Measurements from ENCODE around the gene SNRNP48. TPM values are rescaled to one million over a fixed set of nuclear protein-coding genes. Genes with fewer than 3 reads are reported as not detected.

The SNRNP48 gene
- total RNA-seq, 2 experiments from 2014 or later: 14.3 to 15.1 TPM

DNA sequence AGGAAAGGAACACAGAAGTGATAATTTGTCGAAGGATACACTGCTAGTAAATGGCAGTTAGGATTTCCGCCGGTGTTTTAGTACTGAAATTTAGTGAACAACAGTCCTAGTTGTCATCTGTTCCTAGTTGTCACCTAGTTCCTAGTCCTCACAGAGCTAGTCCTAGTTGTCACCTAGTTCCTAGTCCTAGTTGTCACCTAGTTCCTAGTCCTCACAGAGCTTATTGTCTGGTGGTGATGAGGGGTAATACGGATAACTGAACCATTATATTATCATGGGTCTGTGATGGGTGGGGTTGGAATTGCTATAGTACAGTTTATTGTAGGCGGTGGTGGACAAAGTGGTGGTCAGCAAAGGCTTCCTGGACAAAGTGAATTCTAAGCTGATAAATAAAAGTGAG lies 1.8 kb downstream of the SNRNP48 start:
- CTCF ChIA-PET: interaction anchor here (0.9 kb wide), 1 partner anchor 316 kb away, joined by 3 read pairs; no protein-coding TSS in a partner anchor

DNA sequence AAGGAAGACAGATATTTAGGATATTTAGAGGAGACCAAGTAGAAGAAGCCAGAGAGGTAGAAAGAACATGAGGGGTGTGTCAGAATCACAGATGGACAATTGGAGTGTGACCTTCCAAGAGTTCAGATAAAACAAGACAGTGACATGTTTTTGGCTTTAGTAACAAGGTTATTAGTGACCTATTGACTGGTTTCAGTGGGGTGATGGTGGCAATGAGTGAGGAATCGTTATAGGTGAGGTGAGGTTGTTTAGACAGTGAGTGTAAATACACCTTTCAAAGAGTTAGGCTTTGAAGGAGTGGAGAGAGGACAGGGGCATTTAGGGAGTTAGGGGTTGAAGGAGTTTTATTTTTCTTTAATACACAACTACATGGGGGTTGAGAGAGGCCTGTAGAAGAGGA lies 3.2 kb downstream of the SNRNP48 start:
- ATAC-seq (no peak), DNase-seq (no peak)
- Mint-ChIP-seq H3K27me3 (no peaks in the 10 kb centered on the region), H3K27ac (no peak overlapping the region), H3K36me3 (peaks cover 25% of the 10 kb centered on the region), H3K9me3 (ENCODE audit: low read depth) (no peaks in the 10 kb centered on the region), H3K4me3 (no peak overlapping the region), H3K4me1 (peaks cover 33% of the 10 kb centered on the region)
- CTCF ChIA-PET: no interaction called here

More for the DNA sequence above, 1.8 kb downstream of the SNRNP48 start:
- DNase-seq (no peak), ATAC-seq (no peak)
- peaks cover 23% of the 10 kb centered on the region for H3K36me3 Mint-ChIP-seq
- H3K4me3 Mint-ChIP-seq: peak overlapping the region; percentile 95
- H3K4me1 Mint-ChIP-seq: peaks cover 33% of the 10 kb centered on the region
- H3K27ac Mint-ChIP-seq: no peak overlapping the region
- no peaks in the 10 kb centered on the region for H3K9me3 Mint-ChIP-seq (ENCODE audit: low read depth)
- H3K27me3 Mint-ChIP-seq: no peaks in the 10 kb centered on the region

DNA sequence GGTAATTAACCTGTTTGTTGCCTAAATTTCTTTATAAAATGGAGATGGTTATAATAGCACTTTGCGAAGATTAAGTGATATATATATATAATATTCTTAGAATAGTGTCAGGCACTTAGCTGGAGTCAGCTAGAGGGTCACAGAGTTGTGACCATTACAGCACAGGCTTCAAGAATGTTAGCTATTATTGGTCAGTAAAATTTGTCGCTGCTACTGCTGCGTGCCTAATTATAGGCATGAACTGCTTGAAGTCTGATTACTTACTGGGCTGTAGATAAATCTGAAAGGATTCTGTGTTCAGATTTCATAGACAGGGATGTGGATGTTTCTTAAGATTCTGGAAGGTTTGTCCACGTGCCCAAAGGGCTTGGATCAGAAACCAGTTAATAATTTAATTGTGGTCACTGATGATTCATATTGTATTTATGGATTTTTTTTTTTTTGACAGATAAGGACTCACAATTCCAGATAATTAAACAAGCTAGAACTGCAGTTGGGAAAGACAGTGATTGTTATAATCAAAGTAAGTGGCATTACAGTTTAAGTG lies 4.7 kb downstream of the SNRNP48 start:
- DNase-seq: no peak
- peaks cover 32% of the 10 kb centered on the region for H3K36me3 Mint-ChIP-seq
- ATAC-seq: no peak
- CTCF ChIA-PET: no interaction called here
- H3K4me1 Mint-ChIP-seq: peaks cover 27% of the 10 kb centered on the region
- H3K27me3 Mint-ChIP-seq: no peaks in the 10 kb centered on the region
- H3K9me3 Mint-ChIP-seq (ENCODE audit: low read depth): no peaks in the 10 kb centered on the region
- H3K4me3 Mint-ChIP-seq: no peak overlapping the region
- H3K27ac Mint-ChIP-seq: no peak overlapping the region

DNA sequence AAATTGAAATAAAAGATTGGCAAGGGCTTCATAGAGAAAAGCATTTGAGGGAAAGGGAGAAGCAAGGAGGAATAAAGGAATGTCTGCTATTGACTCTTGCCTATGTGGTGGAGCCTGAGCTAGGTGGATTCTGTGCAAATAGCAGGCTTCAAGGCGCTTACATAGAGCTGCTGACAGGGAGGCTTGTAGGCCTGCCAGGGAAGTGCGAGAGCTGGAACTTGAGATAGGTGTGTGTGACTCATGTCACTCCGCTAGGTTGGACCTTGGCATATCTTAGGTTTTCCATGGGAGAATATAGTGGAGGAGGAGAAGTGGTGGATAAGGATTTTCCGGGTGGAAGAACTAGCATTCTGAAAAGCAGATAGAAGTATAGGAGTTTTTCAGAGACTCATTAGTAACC lies 14.0 kb downstream of the SNRNP48 start:
- Mint-ChIP-seq H3K9me3 (ENCODE audit: low read depth) (no peaks in the 10 kb centered on the region), H3K27ac (no peak overlapping the region), H3K4me3 (no peak overlapping the region), H3K36me3 (peaks cover 50% of the 10 kb centered on the region), H3K27me3 (no peaks in the 10 kb centered on the region), H3K4me1 (peaks cover 12% of the 10 kb centered on the region)
- ATAC-seq (no peak), DNase-seq (no peak)
- CTCF ChIA-PET: interaction anchor here (0.8 kb wide), 1 partner anchor 11 kb away, joined by 3 read pairs; no protein-coding TSS in a partner anchor

DNA sequence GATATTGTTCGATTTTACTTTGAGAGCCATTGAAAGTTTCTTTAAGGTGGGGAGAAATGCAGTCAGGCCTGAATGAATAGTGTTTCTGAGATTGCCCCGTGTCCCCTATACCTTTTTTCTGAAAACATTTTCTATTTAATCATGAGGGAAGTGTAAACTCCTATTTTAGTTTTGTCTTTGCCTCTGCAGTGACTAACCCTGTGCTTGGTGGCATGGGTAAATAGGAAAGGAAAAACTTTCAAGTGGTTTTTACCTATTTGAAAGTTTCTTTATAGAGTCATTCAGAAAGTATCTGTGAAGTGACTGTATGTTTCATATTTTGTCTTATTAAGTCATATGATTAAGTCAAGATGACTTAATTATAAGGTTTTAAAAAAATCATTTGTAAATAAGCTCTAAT lies 14.5 kb downstream of the SNRNP48 start:
- CTCF ChIA-PET: interaction anchor here (0.9 kb wide), 1 partner anchor 11 kb away, joined by 5 read pairs; no protein-coding TSS in a partner anchor
- Mint-ChIP-seq H3K4me1 (peaks cover 12% of the 10 kb centered on the region), H3K36me3 (peaks cover 48% of the 10 kb centered on the region), H3K9me3 (ENCODE audit: low read depth) (no peaks in the 10 kb centered on the region), H3K27me3 (no peaks in the 10 kb centered on the region), H3K4me3 (no peak overlapping the region), H3K27ac (no peak overlapping the region)
- DNase-seq (no peak), ATAC-seq (no peak)

DNA sequence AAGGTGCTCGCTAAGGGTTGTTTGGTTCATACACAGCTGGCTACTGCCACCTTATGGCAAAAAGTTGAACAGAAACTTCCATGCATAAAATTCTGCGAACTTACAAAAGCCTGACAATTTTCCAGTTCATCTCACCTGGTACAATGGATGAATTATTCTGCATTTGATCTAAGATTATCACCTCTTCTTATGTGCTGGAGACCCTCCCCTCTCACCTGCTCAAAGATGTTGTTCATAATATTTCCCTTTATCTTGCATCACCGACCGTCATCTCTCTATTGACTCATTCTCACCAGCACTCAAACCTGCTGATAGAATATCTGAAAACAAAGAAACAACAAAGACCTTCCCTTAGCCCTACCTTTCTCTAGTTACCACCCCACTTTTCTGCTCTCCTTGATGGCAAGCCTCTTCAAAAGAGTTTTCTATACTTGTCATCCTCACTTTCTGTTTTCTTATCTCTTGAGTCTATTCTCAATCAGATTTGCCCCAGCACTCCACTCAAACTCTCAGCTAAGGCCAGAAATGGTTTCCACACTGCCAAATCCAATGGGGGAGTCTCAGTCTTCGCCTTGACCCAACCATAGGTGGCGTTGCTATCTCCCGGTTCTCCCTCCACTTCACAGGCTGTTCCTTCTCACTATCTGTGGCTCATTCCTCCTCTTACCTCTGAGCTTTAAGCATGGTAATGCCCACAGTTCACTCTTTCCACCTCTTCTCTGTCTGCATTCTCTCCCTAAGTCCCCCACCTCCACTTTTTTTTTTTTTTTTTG lies 25.8 kb downstream of the SNRNP48 start:
- Mint-ChIP-seq H3K9me3 (ENCODE audit: low read depth) (no peaks in the 10 kb centered on the region), H3K36me3 (peaks cover 4% of the 10 kb centered on the region), H3K4me1 (peaks cover 17% of the 10 kb centered on the region), H3K27me3 (peaks cover 28% of the 10 kb centered on the region), H3K4me3 (peak overlapping the region; percentile 4), H3K27ac (no peak overlapping the region)
- CTCF ChIA-PET: interaction anchor here (0.7 to 8.4 kb wide), 13 partner anchors 9 to 1692 kb away, joined by 3 to 70 read pairs (median 3); no protein-coding TSS in a partner anchor
- ATAC-seq (peak; percentile 54), DNase-seq (no peak)

DNA sequence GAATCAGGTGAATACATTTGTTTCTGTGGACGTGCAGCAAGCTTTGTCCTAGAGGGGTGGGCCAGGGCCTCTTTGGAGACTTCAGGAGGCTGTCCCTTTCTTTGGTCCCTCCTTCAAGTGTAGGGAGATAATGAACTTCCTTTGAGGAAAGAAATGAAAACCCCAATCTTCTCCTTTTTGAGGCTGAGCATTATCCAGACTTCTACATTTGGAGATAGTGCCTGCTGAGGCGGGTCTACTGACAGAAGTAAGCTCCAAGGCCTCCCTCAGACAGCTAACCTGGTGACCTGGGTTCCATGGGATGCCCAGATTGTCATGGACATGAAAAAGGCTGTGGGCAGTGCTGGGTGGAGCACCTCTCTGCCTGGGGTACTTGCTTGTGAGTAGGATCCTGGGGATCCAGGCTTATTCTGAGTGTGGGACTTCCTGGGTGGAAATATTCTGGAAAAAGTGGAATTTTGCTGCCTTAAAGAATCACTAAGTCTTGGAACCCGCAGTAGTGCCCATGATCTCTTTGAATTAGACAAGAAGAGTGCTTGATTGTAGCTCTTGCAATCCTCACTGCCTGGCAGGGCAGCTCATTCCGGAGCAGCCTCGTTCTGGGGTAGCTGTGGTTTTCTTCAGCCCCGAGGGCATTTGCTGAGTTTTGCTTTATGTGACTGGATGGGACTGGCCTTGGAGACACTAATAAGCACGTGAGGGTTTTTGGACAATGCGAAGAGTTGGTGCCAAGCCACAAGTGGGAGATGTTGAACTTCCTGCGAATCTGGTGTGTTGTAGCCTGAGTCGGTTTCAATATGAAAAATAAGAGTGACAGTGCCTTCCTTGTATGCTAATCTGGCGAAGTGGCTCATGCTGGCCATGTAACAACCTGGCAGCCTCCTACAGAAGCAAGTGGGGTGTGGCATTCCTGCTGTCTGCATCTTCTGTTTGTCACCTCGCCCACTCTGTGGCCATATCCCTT lies 28.1 kb downstream of the SNRNP48 start:
- Mint-ChIP-seq H3K27me3 (peaks cover 31% of the 10 kb centered on the region), H3K9me3 (ENCODE audit: low read depth) (no peaks in the 10 kb centered on the region)

DNA sequence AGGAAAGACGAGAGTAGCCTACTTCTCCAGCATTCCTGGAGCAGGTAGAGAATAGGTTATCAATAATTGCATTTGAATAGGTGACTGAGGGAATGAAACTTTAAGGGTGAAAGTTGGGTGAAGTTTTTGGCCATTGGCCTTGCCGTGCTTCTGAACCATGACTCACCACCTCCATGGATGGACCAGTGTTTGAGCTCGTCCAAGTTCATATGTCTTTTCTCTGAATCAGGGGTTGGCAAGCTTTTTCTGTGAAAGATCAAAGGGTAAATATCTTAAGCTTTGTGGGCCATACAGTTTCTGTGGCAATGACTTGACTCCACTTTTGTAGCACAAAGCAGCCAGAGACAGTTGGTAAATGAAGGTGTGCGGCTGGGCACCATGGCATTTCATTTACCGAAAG lies 31.8 kb downstream of the SNRNP48 start:
- no peaks in the 10 kb centered on the region for H3K9me3 Mint-ChIP-seq (ENCODE audit: low read depth)
- DNase-seq: no peak
- H3K4me3 Mint-ChIP-seq: no peak overlapping the region
- no peak for ATAC-seq
- CTCF ChIA-PET: no interaction called here
- H3K36me3 Mint-ChIP-seq: no peaks in the 10 kb centered on the region
- H3K4me1 Mint-ChIP-seq: peaks cover 11% of the 10 kb centered on the region
- H3K27me3 Mint-ChIP-seq: peaks cover 34% of the 10 kb centered on the region
- H3K27ac Mint-ChIP-seq: no peak overlapping the region

More for the DNA sequence above, 28.1 kb downstream of the SNRNP48 start:
- no peak overlapping the region for H3K4me3 Mint-ChIP-seq
- no peaks in the 10 kb centered on the region for H3K36me3 Mint-ChIP-seq
- ATAC-seq: peak; percentile 62
- no peak overlapping the region for H3K27ac Mint-ChIP-seq
- H3K4me1 Mint-ChIP-seq: peaks cover 17% of the 10 kb centered on the region
- DNase-seq: peak; percentile 44
- CTCF ChIA-PET: interaction anchor here (0.8 to 8.4 kb wide), 5 partner anchors 11 to 341 kb away, joined by 3 to 70 read pairs (median 3); partner anchors contain the start of gene SNRNP48

DNA sequence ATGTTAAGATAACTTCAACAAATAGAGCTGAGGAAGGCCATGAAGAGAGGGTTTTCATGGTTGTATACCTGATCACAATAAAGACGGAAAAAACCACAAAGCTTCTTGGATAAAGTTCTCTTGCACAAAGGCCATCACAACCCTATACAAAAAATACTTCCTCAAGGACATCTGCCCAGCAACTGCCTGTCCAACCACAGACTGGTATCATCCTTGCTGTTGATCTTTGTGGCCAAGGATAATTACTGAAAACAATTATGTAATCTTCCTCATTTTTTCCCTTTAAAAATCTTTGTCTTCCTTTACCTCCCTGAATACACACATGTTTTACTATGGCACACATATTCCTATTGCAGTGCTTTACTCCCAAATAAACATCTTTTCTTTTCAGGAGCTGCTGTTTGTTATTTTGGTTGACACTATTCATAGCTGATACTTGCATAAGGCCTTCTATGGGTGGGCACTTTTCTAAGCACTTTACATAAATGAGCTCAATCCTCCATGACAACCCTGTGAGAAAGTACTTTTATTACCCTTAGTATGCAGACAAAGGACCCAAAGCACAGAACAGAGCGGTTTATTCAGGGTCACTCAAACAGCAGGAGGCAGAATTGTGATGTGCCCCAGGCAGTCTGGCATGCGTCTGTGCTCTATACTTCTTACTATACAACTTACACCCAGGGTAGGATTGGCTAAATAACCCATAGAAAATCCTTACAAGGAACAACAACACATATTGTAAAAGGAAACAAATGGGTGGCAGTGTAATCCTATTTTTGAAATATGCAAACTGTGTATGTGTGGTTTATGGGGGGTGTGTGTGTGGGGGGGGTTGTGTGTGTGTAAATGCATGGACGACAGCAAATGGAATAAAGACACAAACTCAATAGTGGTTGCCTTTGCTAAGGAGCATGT lies 35.1 kb downstream of the SNRNP48 start:
- CTCF ChIA-PET: interaction anchor here (1.0 to 1.4 kb wide), 2 partner anchors 9 to 349 kb away, joined by 3 read pairs; no protein-coding TSS in a partner anchor
- ATAC-seq: no peak
- Mint-ChIP-seq H3K27me3 (peaks cover 13% of the 10 kb centered on the region), H3K36me3 (no peaks in the 10 kb centered on the region), H3K4me1 (no peaks in the 10 kb centered on the region), H3K9me3 (ENCODE audit: low read depth) (no peaks in the 10 kb centered on the region), H3K4me3 (no peak overlapping the region), H3K27ac (no peak overlapping the region)
- DNase-seq: no peak

DNA sequence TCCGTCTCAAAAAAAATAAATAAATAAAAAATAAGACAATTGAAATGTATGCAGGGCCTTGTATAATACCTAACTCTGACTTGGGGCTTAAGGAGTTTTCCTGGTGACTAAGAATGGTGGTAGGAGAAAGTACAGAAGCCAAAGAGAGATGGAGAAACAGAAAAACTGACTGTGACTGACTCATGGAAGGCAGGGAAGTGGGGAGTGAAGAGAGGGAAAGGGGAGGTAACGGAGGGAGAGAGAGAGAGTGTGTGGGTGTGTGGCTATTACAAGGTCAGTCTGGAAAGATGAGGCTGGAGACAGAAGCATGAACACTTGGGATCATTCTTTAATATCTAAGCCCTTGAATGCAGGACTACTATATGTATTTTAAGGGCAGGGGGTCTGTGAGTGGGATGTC lies 38.5 kb downstream of the SNRNP48 start:
- H3K27me3 Mint-ChIP-seq: peaks cover 12% of the 10 kb centered on the region
- no peak overlapping the region for H3K4me3 Mint-ChIP-seq
- no peaks in the 10 kb centered on the region for H3K4me1 Mint-ChIP-seq
- CTCF ChIA-PET: no interaction called here
- no peaks in the 10 kb centered on the region for H3K9me3 Mint-ChIP-seq (ENCODE audit: low read depth)
- DNase-seq (no peak), ATAC-seq (no peak)
- no peak overlapping the region for H3K27ac Mint-ChIP-seq
- H3K36me3 Mint-ChIP-seq: no peaks in the 10 kb centered on the region

DNA sequence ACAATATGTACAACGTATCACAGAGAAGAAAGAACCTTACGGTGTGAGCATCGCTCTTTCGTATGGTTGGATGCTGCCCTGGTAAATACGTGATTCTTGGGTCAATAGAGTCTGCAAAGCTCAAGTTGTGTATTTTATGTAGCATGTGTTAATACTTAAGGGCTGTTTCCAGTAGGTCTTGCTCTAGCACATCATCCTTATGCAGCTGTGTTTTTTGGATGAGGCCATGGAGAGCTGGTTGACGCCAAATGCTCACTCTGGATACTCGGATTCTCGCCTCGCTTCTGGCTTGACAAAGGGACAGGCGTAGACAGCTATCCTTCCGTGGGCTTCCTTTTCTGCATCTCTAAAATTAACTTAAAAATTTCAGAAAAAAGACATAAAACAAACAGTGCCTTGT lies 38.9 kb downstream of the SNRNP48 start:
- Mint-ChIP-seq H3K9me3 (ENCODE audit: low read depth) (no peaks in the 10 kb centered on the region), H3K27me3 (peaks cover 10% of the 10 kb centered on the region), H3K36me3 (no peaks in the 10 kb centered on the region), H3K27ac (no peak overlapping the region), H3K4me1 (no peaks in the 10 kb centered on the region), H3K4me3 (no peak overlapping the region)
- DNase-seq: no peak
- CTCF ChIA-PET: no interaction called here
- ATAC-seq: no peak

DNA sequence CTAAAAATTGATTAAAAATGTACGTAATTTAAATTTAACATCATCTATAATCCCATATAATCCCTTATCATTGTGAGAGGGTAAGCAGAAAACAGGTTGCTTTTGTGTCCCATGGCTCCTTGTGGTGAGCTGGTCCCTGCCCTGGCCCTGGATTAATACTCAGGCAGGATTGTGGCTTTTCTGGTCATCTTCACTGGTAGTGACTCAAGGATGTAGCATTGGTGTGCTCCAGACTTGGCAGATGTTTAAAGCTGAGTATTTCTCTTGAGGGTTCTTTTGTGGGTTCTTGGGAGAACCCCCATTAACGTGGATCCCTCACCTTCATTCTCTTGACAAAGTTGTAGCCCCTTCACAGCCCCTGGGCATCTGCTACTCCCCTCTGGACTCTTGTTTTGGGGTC lies 39.3 kb downstream of the SNRNP48 start:
- Mint-ChIP-seq H3K9me3 (ENCODE audit: low read depth) (no peaks in the 10 kb centered on the region), H3K27ac (no peak overlapping the region)
- no peak for ATAC-seq

More for the DNA sequence above, 39.3 kb downstream of the SNRNP48 start:
- H3K4me3 Mint-ChIP-seq: no peak overlapping the region
- CTCF ChIA-PET: no interaction called here
- no peaks in the 10 kb centered on the region for H3K36me3 Mint-ChIP-seq
- no peak for DNase-seq
- no peaks in the 10 kb centered on the region for H3K4me1 Mint-ChIP-seq
- H3K27me3 Mint-ChIP-seq: peaks cover 6% of the 10 kb centered on the region

Data from activated CD8-positive, alpha-beta memory T cell treated with anti-CD3 and anti-CD28 coated beads, Interleukin-2, amount 10 ng/mL, durations not matched to agents 7 days and 5 days (primary cell).